Measurements from ENCODE around the gene ASCL1. TPM values are rescaled to one million over a fixed set of nuclear protein-coding genes. Genes with fewer than 3 reads are reported as not detected.

The ASCL1 gene
- total and polyA plus RNA-seq, 2 of the 13 experiments (the other 11 are each of a cell fraction or from before 2014, with no cell fraction given) = not detected

GRCh38 chr12:102950107-102950949, 7.1 kb upstream of the ASCL1 start (continued):
- TF ChIP-seq ZKSCAN5 (CRISPR knock-in tag; IDR thresholded peaks at IDR 0.05) (no peak), ZBTB44 (CRISPR knock-in tag; IDR thresholded peaks at IDR 0.05) (no peak), DZIP1 (CRISPR knock-in tag; IDR thresholded peaks at IDR 0.05) (no peak), TRIM22 (IDR thresholded peaks at IDR 0.05) (no peak), ZXDC (CRISPR knock-in tag; IDR thresholded peaks at IDR 0.05) (no peak), CBX5 (CRISPR knock-in tag; IDR thresholded peaks at IDR 0.05; ENCODE audit: borderline replicate concordance) (no peak), ZNF891 (CRISPR knock-in tag; IDR thresholded peaks at IDR 0.05) (no peak), FOXC1 (CRISPR knock-in tag; IDR thresholded peaks at IDR 0.05; ENCODE audit: borderline replicate concordance) (no peak), ZNF318 (CRISPR knock-in tag; IDR thresholded peaks at IDR 0.05) (no peak)

Measured in HepG2 (cell line).